HG03342 (cell line): Measurements from ENCODE around the gene FAM199X.
A peak's percentile ranks its signal among the peaks of the same experiment; 100 is the strongest.

Source experiments
- ATAC-seq: cut with Tn5 transposase; IDR thresholded peaks from one replicate; pipeline ENCODE4 v1.9.1; 2021; ENCODE audit warnings: mild to moderate bottlenecking, moderate library complexity; ENCODE audit not compliant: unreplicated experiment

FAM199X gene

GRCh38 chrX:104165894-104166734, at the start of gene FAM199X:
FAM199X (plus strand) TSS chrX:104166453; CDS start chrX:104166786, 333 bp downstream.
- peak; percentile 97 for ATAC-seq

GRCh38 chrX:104117759-104118158, 48.5 kb upstream of the FAM199X start:
- ATAC-seq = no peak

GRCh38 chrX:104118765-104119164, 47.5 kb upstream of the FAM199X start:
- peak; percentile 54 for ATAC-seq

GRCh38 chrX:104122829-104123228, 43.4 kb upstream of the FAM199X start:
- ATAC-seq = no peak

DNA sequence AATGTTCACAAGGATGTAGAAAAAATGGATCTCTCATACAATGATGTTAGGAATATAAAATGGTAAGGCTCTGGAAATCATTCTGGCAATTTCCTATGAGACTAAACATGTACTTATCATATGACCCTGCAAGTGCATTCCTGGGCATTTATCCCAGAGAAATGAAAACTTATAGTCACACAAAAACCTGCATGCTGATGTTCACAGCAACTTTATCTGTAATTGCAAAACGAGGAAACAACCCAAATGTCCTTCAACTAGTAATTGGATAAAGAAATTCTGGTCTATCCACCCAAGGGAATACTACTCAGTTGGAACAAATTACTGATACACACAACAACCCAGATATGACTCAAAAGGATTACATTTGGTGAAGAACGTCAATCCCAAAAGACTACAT, 39.4 kb upstream of the FAM199X start:
- ATAC-seq = no peak

DNA sequence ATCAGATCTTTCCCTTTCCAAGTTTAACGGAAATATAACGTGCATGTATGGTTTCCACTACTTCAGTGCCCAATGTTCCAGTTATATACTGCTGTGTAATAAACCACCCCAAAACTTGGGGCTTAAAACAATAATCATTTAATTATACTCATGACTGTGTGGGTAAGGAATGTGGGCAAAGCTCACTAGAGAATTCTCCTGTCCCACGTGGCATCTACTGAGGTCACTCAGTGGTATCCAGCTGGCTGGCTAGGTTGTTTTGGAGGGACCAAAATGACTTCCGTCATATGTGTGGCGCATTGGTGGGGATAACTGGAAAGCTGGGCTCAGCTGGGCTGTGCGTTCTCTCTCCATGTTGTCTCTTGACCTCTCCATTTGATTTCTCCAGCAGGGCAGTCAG, 35.4 kb upstream of the FAM199X start:
- ATAC-seq = no peak

DNA sequence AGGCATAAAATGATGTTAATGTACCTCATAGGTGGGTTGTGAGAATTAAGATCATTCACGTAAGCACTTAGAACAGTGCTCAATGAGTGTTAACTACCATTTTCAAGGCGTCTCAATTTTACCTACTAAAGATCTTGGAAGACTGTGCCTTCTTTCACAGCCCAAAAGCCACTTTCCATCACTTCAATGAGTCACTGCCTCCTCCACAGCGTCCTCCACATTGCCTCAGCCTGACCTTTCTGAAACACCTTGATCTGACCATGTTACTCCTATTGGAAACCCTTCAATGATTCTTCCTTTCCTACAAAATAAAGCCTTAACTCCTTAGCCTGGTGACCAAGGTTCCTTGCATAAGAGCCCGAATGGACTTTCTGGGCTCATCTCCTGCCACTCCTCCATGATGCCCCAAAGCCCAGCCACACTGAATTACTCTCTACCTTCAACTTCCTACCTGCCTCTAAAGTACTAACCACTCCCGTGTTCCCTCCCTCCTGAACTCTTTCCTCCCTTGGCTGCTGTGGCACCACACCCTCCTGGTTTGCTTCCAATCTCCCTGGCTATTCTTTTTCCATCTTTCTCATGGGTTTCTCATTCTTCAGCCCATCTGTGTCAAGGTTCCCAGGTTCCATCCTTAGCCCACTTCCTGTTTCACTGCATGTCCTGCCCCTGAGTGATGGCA, 31.5 kb upstream of the FAM199X start:
- ATAC-seq = no peak

- no peak for ATAC-seq
Observed at GRCh38 chrX:104135677-104136076, 30.6 kb upstream of the FAM199X start.

- peak; percentile 89 for ATAC-seq
Observed at GRCh38 chrX:104136241-104137019, 29.8 kb upstream of the FAM199X start.

GRCh38 chrX:104137496-104137895, 28.8 kb upstream of the FAM199X start:
- no peak for ATAC-seq

DNA sequence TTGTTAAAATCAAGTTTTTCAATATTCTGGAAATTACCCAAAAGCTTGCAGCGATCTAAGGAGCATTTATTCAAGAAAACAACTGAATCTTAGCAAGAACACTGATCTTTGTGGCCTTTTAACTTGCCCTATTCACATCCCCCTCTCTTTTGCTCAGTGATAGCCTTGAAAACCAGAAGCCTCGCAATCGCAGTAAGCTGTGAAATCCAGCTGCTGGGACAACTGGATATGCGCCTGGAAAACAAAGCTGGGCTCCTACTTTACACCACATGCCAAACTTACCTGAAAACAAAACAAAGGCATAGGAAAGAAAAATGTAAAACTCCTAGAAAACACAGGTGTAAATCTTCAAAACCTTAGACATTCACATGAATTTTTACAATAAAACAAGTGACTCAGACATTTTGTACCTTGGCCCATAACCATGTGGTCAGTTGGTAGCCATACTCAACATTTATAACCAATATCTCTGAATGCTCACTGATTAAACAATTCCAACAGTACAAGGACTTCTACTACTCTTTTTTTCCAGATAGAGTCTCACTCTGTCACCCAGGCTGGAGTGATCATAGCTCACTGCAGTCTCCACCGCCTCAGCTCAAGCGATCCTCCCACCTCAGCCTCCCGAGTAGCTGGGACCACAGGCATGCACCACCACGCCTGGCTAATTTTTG, 25.0 kb upstream of the FAM199X start:
- no peak for ATAC-seq

DNA sequence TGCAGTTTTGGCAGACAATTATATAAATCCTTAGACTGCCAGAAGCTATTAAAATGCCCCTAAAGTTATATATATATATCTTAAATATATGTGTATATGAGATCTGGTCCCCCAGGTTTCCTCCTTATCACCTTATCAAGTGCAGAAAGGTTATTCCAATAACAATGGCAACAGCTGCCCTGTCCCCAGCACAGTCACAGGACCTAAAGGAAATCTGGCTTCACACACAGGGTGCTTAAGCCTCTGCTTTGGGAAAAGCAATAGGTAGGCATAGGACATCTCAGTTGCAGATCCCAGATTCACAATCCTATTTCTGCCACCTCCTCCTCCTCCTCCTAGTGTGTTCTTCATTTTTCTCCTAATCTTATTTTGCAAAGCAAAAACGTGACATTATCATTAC, 15.2 kb upstream of the FAM199X start:
- ATAC-seq = no peak

DNA sequence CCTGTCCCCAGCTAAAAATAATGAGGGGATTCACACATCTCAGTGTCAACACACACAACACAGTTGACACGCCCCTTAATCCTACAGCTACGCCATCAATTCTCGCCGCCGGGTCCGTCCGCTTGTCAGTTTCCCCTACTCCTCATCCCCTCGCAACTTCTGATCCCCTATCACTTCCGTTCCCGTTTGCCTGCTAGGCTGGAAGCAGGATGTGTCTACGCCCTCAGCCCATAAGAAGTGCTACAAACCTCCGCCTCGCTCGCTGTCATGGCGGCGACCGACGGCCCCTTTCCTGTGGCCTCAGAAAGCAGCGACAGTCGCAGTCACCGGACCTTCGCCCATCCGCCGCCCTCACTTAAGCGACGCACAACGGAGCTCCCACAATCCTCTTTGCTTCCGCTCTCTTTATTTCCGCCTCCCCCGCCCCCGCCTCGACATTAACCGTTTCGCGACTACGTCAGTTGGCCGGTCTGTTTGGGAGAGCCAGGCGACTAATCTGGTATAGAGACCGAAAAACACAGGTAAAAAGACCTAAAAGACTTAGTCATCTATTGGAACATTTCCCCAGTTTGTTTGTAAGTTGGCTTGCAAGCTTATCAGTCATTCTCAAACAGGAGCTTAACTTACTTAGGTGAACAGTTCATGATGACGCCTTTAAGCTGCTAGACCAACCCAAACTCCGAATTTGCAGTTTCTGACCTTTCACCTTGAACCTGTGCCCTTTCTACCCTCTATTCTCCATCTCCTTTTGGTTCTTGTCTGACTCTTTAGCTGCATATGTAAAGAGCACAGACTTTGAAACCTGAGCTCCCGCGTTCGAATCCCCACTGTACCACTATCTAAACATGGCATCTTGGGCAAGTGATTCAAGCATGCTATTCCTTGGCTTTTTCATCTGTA, 9.4 kb upstream of the FAM199X start, which contains the start of gene SLC25A53:
TSS of gene SLC25A53 (minus strand) at position 380 of the 900 bp plus-strand sequence. CDS start 51,752 bp downstream, outside the sequence.
- ATAC-seq = peak; percentile 95

DNA sequence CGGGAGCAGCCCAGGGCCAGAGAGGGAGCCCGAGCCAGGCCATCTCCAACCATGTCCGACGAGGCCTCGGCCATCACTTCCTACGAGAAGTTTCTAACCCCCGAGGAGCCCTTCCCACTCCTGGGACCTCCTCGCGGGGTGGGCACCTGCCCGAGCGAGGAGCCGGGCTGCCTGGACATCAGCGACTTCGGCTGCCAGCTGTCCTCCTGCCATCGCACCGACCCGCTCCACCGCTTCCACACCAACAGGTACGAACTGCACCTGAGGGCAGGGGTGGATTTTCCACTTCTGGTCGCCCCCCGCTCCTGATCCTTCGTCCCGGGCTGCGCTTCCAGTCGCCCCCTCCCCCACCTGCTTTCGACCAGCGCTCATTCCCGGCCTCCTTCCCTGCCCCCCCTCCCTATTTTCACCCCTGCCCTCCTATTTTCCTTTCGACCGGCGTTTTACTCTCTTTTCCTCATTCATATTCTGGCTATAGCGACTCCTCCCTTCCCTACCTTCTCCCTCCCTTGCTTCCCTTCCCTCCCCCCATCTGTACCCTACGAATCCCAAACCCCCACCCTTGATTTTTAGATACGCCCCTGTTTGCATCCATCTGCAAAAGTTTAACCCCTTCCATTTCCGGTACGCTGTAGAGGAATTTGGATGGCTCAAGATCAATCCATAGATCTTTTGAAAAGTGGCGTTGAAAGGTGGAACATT, 633 bp downstream of the FAM199X start:
- ATAC-seq = no peak

DNA sequence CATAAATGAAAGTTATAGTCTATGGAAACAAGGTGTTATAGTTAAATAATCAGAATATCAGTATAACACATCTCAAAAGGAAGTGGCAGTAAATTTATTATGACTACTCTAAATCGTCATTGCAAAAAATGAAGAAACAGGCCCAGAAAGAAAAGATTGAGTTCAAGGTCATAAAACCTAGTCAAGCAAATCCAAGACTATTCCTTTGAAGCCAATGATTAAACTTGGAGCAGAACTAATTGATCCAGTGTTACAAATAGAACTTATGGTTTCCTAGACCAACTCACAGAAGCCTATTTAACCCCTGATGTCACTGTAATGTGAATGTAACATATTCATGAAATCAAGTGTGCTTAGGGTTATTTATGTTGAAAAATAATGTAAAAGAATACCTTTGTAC, 1.9 kb downstream of the FAM199X start:
- no peak for ATAC-seq

DNA sequence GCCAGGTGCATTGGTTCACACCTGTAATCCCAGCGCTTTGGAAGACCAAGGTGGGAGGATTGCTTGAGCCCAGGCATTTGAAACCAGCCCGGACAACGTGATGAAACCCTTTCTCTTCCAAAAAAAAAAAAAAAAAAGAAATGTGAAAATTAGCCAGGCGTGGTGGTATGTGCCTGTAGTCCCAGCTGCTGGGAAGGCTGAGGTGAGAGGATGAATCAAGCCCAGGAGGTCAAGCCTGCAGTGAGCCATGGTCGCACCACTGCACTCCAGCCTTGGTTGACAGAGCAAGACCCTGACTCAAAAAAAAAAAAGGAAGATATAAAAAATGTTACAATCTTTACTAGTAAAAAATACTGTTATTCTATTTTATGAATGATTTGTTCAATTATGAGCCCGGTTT, 5.9 kb downstream of the FAM199X start:
- ATAC-seq = no peak

- no peak for ATAC-seq
Observed at GRCh38 chrX:104172788-104173187, 6.5 kb downstream of the FAM199X start.

DNA sequence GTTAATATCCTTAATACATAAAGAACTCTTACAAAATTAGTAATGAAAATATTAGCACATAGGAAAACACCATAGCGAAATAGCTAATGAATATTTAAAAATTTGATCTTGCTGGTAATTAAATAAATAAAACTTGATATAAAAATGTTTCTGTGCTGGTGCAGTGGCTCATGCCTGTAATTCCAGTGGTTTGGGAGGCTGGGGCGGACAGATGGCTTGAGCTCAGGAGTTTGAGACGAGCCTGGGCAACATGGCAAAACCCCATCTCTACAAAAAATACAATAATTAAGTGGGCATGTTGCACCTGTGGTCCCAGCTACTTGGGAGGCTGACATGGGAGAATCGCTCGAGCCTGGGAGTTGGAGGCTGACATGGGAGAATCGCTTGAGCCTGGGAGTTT, 7.6 kb downstream of the FAM199X start:
- ATAC-seq = no peak

DNA sequence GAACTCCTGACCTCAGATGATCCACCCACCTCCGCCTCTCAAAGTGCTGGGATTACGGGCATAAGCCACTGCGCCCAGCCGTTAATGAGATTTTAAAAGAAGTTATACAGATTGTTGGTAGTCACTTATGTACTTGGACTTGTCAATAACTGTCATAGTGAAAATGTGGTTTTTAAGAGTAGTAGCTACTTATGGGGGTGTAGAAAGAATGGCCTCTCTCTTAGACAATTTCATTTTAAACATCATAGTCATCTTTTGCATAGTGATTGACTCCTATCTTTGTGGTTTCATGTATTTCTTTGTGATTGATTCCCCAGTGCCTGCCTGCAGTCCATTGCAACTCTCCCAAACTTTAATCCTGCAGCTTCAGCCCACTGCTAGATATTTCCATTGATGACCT, 17.4 kb downstream of the FAM199X start:
- ATAC-seq = no peak
